A172 (cell line): Measurements from ENCODE around the gene ATP1A4. TPM values are rescaled to one million over a fixed set of nuclear protein-coding genes. Genes with fewer than 3 reads are reported as not detected.
"Not testable (repeated sequence)": the region's sequence is repeated elsewhere in the genome, so short reads cannot be mapped to it uniquely, and the experiment has no call there.

Experiments used
- DNase-seq: peaks from one replicate; pipeline ENCODE4 v3.0.0-alpha.2; 2015; ENCODE audit warnings: low spot score
- total RNA-seq: library from RNA; depleted of rRNA; stranded (reverse); fragments of >200 nt; shearing (Covaris generic); gene quantifications from 2 replicates; pipeline ENCODE4 v1.2.3, GENCODE V29; 2014; rRNA removed

Gene ATP1A4
- not detected in 2 replicates for total RNA-seq

DNA sequence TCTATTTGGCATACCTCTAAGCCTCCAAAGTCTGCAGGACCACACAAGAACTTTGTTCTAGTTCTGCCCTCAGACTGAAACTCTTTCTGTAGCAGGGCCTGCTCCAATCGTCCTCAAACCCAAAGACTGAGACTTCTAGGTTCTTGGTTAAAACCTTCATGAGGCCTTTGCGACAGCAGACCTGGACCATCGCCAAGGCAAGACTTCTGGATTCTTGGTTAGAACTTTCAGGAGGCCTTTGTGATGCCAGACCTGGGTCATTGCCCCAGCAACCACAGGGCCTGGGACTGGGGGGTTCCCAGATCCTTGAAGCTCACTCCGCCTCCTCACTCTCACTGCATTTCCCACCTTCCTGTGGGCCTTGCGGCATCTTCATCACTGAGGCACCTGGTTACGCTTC, at the start of gene ATP1A4:
Gene ATP1A4 (plus strand): TSS at position 301 of the 400 bp plus-strand sequence. CDS start 438 bp downstream, outside the sequence.
- no peak for DNase-seq

DNA sequence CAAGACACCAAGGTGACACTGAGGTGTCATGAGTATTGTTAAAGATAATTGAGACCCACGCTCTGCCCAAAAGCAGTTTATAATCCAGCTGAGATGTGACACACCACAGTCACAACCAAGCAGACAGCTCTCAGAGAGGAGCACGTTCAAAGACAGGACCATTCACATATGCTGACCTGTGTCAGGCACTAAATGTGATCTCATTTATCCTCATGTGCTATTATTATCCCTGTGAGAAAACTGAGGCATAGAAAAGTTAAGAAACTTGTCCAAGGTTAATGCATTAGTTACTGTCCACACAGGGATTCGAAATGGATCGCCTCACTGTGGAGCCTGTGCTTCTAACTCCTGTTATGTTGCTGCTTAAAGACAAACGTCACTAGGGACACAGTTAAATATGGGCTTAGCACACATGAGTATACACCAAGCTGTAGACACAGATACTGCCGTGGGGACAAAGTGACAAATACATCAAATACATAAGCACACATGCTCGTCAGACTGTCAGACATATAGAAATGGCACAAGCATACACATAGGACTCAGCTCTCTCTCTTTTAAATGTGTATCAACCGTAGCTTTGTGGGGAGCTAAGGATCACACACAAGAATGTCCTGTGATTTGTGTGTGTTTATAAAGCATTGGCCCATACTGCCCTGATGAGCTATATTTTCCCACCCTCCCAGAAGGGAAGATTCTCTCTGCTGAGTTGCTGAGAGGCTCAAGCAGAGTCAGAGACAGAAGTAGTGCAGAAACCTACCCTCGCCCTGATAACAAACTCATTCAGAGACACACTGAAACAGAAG, 49.5 kb upstream of the ATP1A4 start:
- DNase-seq, result no peak

- no peak for DNase-seq
Observed at GRCh38 chr1:160103658-160104408, 47.6 kb upstream of the ATP1A4 start.

GRCh38 chr1:160104486-160104885, 46.9 kb upstream of the ATP1A4 start:
- no peak for DNase-seq

GRCh38 chr1:160105155-160105554, 46.2 kb upstream of the ATP1A4 start:
- DNase-seq, result no peak

- no peak for DNase-seq
Observed at GRCh38 chr1:160107512-160107911, 43.9 kb upstream of the ATP1A4 start.

- peak; percentile 59 for DNase-seq
Observed at GRCh38 chr1:160108888-160109662, 42.3 kb upstream of the ATP1A4 start.

DNA sequence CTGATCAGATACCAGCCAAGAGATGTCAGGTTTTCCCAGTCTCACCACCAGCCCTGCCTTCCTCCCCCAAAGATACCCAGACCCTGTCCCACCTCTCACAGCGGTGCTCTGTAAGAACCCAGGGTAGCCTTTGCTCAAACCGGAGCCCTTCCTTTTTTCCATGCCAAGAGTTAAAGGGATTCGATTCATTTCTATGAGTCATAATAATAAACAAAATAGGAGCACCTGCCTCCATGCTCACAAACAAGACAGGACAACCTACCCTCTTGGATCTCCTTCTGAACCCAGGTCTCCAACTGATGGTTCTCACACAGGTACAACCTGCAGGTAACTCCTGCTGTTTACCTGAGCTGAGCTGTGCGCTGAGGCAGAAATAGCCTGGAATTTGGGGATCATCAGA, 41.7 kb upstream of the ATP1A4 start:
- DNase-seq, result no peak

DNA sequence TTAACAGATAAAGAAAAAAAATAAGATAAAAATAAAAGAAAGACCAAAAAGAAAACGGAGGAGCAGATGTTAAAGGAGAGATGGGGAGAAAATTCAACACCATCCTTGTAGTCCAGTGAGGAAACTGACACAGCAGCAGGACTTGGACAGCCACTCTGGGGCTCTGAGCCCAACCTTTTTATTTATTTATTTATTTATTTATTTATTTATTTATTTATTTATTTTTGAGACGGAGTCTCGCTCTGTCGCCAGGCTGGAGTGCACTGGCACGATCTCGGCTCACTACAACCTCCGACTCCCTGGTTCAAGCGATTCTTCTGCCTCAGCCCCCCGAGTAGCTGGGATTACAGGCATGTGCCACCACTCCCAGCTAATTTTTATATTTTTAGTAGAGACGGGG, 39.9 kb upstream of the ATP1A4 start:
- not testable (repeated sequence) for DNase-seq

DNA sequence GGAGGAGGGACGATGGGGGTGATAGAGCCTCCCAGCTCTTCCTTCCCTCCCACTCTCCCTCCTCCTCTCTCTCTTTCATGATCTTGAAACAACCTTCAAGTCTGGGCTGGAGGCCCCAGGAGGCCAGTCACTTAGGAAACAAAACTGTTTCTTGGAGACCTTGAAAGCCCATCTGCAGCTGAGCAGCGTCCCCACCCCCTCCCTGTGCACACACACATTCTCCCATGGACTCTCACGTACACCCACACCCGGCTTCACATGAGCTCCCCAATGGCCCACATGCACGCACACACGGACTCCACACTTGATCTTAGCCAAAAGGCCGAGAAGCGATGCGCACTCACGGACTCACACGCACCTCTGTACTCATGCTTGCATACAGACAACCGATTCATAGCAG, 39.0 kb upstream of the ATP1A4 start:
- DNase-seq, result no peak

- DNase-seq, result no peak
Observed at GRCh38 chr1:160113407-160113806, 38.0 kb upstream of the ATP1A4 start.

GRCh38 chr1:160114085-160114484, 37.3 kb upstream of the ATP1A4 start:
- no peak for DNase-seq

DNA sequence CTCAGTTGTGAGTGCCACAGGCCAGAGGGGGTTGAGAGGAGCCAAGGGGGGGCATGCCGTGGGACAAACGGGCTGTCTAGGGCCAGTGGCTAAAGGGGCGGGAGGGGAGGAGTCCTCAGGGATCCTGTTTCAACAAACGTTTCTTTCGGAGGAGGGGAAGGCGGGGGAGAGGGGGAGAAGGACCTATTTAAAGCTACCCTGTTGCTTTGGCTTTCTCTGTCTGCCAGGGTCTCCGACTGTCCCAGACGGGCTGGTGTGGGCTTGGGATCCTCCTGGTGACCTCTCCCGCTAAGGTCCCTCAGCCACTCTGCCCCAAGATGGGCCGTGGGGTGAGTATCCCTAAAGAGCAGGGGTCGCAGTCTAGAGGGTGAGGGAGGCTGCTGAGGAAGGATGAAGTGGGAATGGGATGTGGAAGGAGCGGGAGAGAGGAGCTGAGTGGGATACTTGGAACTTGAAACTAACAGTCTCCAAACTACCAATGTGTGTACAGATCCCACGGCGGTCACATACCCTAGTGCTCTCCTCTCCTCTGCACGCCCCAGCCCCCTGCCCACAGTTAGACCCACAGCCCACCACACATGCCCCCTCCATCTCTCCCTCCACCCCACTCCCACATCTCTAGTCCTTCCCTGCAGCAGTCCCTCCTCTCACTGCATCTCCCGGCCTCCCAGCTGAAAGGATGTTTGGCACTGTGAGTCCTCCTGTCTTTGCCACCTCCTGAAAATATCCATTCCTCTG, 35.7 kb upstream of the ATP1A4 start, which contains the start of gene ATP1A2:
Gene ATP1A2 (plus strand): TSS at position 215 of the 738 bp plus-strand sequence. CDS start 103 bp downstream, at position 318.
- DNase-seq, result no peak

DNA sequence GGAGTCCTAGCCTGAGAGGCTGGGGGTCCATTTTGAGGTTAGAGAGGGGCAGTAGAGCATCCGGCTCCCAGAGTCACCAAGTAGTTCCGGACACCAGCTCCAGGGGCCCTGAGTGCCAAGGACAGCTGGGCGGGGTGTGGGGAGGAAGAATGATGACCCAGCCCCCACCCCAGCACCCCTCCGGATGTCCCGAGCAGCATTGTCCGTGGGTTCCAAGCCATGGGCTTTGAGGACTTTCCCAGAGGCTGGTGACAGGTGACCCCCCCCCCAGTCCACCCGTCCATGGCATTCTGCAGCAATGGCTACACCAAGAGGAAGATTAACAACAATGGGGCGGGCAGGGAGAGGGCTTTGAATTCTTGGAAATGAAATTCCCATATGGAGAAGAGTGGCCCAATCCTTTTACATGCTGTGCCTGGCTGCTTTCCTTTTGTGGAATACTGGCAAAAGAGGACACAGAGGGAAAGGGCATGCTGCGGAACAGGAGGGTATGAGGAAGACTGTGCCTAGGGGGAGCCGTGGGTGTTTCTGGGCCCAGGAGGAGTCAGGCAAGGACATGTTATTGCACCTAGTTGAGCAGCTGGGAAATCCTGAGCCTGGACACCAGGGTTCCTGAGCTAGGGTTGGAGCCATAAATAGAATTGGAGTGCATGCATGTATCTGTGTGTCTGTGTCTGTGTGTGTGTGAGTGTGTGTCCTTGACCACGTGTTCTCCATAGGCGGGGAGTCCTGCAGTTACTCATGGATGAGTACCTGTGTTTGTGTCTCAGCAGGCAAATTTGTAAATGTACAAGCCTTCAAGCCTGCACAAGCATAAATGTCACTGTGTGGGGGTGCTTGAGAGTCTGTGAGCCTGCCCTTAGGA, 34.9 kb upstream of the ATP1A4 start:
- DNase-seq, result no peak

DNA sequence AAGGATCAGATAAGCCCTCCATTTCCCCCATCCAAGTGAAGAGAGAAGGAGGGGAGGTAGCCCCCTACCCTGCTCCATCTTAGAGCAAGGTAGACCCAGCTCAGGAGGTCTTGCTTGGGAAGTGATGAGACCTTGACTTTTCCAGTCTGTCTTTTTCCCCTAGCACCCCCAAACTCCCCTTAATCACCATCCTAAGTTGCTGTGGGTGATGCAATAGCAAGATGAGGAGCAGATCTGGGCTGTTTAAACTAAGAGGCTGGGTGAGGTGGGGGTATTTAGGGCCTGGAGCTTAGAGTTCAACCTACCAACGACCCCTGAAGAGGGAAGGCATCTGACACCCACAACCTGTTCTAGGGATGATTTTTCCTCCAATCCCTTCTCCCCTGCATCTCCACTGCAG, 34.1 kb upstream of the ATP1A4 start:
- DNase-seq, result no peak

DNA sequence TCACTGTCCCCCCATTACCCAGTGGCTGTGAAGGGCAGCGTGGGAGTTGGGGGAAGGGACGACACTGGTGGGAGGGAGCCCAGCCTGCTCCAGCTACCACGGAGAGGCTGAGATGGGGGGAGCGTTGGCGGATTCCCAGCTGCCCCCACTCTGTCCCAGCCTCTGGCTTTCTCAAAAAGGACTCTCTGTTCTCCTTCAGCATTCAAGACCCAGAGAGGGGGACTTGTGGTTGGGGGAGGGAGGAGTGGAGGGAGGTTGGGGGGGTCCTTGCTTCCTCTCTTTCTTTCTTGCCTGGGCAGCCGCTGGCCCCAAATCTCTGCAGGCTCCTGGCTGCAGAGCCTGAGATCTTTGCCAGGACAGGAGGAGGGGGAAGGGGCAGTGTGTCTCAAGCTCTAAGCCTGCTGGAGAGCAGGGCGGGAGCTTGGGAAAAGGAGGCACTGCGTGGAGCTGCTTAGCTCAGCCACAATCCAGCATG, 33.7 kb upstream of the ATP1A4 start:
- no peak for DNase-seq

GRCh38 chr1:160118928-160119327, 32.5 kb upstream of the ATP1A4 start:
- DNase-seq, result no peak

- no peak for DNase-seq
Observed at GRCh38 chr1:160120797-160121196, 30.6 kb upstream of the ATP1A4 start.

GRCh38 chr1:160121388-160121787, 30.0 kb upstream of the ATP1A4 start:
- DNase-seq, result no peak

DNA sequence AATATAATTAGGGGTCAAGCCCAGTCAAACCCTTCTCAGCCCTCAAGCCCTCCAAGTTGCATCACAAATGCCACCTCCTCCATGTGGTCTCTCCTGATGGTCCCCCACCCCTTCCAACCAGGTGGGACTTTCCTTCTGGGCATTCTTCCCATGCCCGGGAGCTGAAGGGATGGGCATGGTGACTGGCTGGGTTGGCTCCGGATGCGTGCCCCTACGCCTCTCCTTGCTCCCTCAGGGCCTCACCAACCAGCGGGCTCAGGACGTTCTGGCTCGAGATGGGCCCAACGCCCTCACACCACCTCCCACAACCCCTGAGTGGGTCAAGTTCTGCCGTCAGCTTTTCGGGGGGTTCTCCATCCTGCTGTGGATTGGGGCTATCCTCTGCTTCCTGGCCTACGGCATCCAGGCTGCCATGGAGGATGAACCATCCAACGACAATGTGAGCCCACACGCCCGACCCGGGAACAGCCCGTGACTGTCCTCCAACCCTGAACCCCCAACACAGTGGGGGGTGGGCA, 28.4 kb upstream of the ATP1A4 start:
- DNase-seq, result no peak
